HEK293T (cell line): ENCODE data around the gene PYGO2.
"Not testable (repeated sequence)": the region's sequence is repeated elsewhere in the genome, so short reads cannot be mapped to it uniquely, and the experiment has no call there.

ENCODE experiments used
- CTCF ChIA-PET: fragments of 350-600 bp; formaldehyde crosslinking; extraction: SDS; loops from one replicate; lab custom pipeline; 2021; ENCODE audit warnings: antibody characterized with exemption, inconsistent platforms; lab: Yijun Ruan, JAX
- POLR2A ChIA-PET: fragments of 350-600 bp; formaldehyde crosslinking; extraction: SDS; loops from one replicate; lab custom pipeline; 2020; ENCODE audit warnings: antibody characterized with exemption, inconsistent platforms; lab: Yijun Ruan, JAX
- DNase-seq: peaks from one replicate; pipeline ENCODE4 v3.0.0; 2012; ENCODE audit warnings: mixed read lengths; ENCODE audit errors: extremely low spot score
- ARNT ChIP-seq: fragments of 450-650 bp; IDR thresholded peaks from 2 replicates; pipeline ENCODE4 v1.6.1; 2017; ENCODE audit warnings: mild to moderate bottlenecking
- BHLHE40 ChIP-seq: fragments of 450-650 bp; IDR thresholded peaks from 2 replicates; pipeline ENCODE4 v1.6.1; 2016; ENCODE audit warnings: mild to moderate bottlenecking, moderate library complexity, borderline replicate concordance
- CTBP1 ChIP-seq: fragments of 450-650 bp; IDR thresholded peaks from 2 replicates; pipeline ENCODE4 v1.6.1; 2016; ENCODE audit warnings: borderline replicate concordance
- ELF4 ChIP-seq: fragments of 450-650 bp; IDR thresholded peaks from 2 replicates; pipeline ENCODE4 v1.6.1; 2017; ENCODE audit warnings: antibody characterized with exemption
- FOXA1 ChIP-seq: fragments of 450-650 bp; IDR thresholded peaks from 2 replicates; pipeline ENCODE4 v1.6.1; 2016; ENCODE audit warnings: mild to moderate bottlenecking
- FOXK2 ChIP-seq: fragments of 450-650 bp; IDR thresholded peaks from 2 replicates; pipeline ENCODE4 v1.6.1; 2016; ENCODE audit warnings: mild to moderate bottlenecking
- FOXM1 ChIP-seq: fragments of 450-650 bp; IDR thresholded peaks from 2 replicates; pipeline ENCODE4 v1.6.1; 2017; ENCODE audit warnings: mild to moderate bottlenecking, borderline replicate concordance
- HDGF ChIP-seq: fragments of 450-650 bp; IDR thresholded peaks from 2 replicates; pipeline ENCODE4 v1.6.1; 2017; ENCODE audit warnings: antibody characterized with exemption, borderline replicate concordance
- L3MBTL2 ChIP-seq: fragments of 450-650 bp; conservative IDR thresholded peaks from 2 replicates; pipeline ENCODE4 v1.6.1; 2016; ENCODE audit warnings: mild to moderate bottlenecking
- LEF1 ChIP-seq: fragments of 450-650 bp; IDR thresholded peaks from 2 replicates; pipeline ENCODE4 v1.6.1; 2017; ENCODE audit warnings: mild to moderate bottlenecking, borderline replicate concordance
- NFRKB ChIP-seq: fragments of 450-650 bp; IDR thresholded peaks from 2 replicates; pipeline ENCODE4 v1.6.1; 2016; ENCODE audit warnings: mild to moderate bottlenecking, moderate library complexity
- PKNOX1 ChIP-seq: fragments of 450-650 bp; IDR thresholded peaks from 2 replicates; pipeline ENCODE4 v1.6.1; 2016
- SP1 ChIP-seq: fragments of 450-650 bp; IDR thresholded peaks from 2 replicates; pipeline ENCODE4 v1.6.1; 2017
- SUZ12 ChIP-seq: fragments of 450-650 bp; IDR thresholded peaks from 2 replicates; pipeline ENCODE4 v1.6.1; 2016; ENCODE audit warnings: mild to moderate bottlenecking
- TARDBP ChIP-seq: fragments of 450-650 bp; IDR thresholded peaks from 2 replicates; pipeline ENCODE4 v1.6.1; 2016
- ZNF384 ChIP-seq: fragments of 450-650 bp; IDR thresholded peaks from 2 replicates; pipeline ENCODE4 v1.6.1; 2016

PYGO2 gene

GRCh38 chr1:154913273-154913672 lies 48.3 kb downstream of the PYGO2 start:
- CTCF ChIA-PET, result no interaction called here
- TF ChIP-seq L3MBTL2 (no peak), TARDBP (no peak), FOXK2 (no peak), PKNOX1 (no peak), HDGF (no peak), ARNT (no peak), SP1 (no peak)
- no peak for DNase-seq
- POLR2A ChIA-PET, result interaction anchor here (0.8 kb wide), 1 partner anchor 22 kb away, joined by 3 read pairs; no protein-coding TSS in a partner anchor

- CTCF ChIA-PET, result interaction anchor here (0.6 kb wide), 1 partner anchor 324 kb away, joined by 3 read pairs; no protein-coding TSS in a partner anchor
- TF ChIP-seq ZNF384, result no peak
- TF ChIP-seq FOXA1, result no peak
- TF ChIP-seq SUZ12, result no peak
- no peak for TF ChIP-seq ELF4
- no peak for TF ChIP-seq FOXM1
- TF ChIP-seq HDGF, result no peak
- TF ChIP-seq L3MBTL2, result no peak
- no peak for TF ChIP-seq FOXK2
- no peak for TF ChIP-seq CTBP1
- TF ChIP-seq ARNT, result no peak
- TF ChIP-seq BHLHE40, result no peak
- POLR2A ChIA-PET, result interaction anchor here (0.8 to 1.3 kb wide), 2 partner anchors 9 to 23 kb away, joined by 3 to 4 read pairs; no protein-coding TSS in a partner anchor
- DNase-seq, result no peak
Measured at GRCh38 chr1:154912755-154913154, 48.8 kb downstream of the PYGO2 start.

- DNase-seq, result no peak
- ChIA-PET CTCF (interaction anchor here (0.6 kb wide), 1 partner anchor 323 kb away, joined by 3 read pairs; no protein-coding TSS in a partner anchor), POLR2A (interaction anchor here (0.8 to 1.3 kb wide), 2 partner anchors 10 to 23 kb away, joined by 3 to 4 read pairs; no protein-coding TSS in a partner anchor)
Measured at GRCh38 chr1:154911691-154912550, 49.7 kb downstream of the PYGO2 start.

GRCh38 chr1:154910851-154911250 lies 50.7 kb downstream of the PYGO2 start:
- TF ChIP-seq FOXK2, result no peak
- no peak for TF ChIP-seq SP1
- ChIA-PET CTCF (no interaction called here), POLR2A (no interaction called here)
- DNase-seq, result no peak

More at GRCh38 chr1:154911691-154912550, 49.7 kb downstream of the PYGO2 start:
- TF ChIP-seq CTBP1 (no peak), TARDBP (no peak), LEF1 (no peak), ELF4 (no peak), HDGF (no peak), L3MBTL2 (no peak), SUZ12 (no peak), ZNF384 (no peak), PKNOX1 (no peak), SP1 (no peak), BHLHE40 (no peak), FOXK2 (no peak), FOXM1 (no peak), FOXA1 (no peak), NFRKB (no peak), ARNT (no peak)

- POLR2A ChIA-PET, result no interaction called here
- CTCF ChIA-PET, result interaction anchor here (0.6 kb wide), 1 partner anchor 47 kb away, joined by 4 read pairs; the partner anchor contains the start of gene PBXIP1
- TF ChIP-seq FOXK2 (no peak), HDGF (no peak), TARDBP (no peak), LEF1 (no peak), SUZ12 (no peak), PKNOX1 (no peak), CTBP1 (no peak), L3MBTL2 (no peak), ELF4 (no peak), FOXA1 (no peak), ARNT (no peak), SP1 (no peak), FOXM1 (no peak), NFRKB (no peak), BHLHE40 (no peak), ZNF384 (no peak)
- DNase-seq, result no peak
Measured at GRCh38 chr1:154908937-154909336, 52.6 kb downstream of the PYGO2 start.

- CTCF ChIA-PET, POLR2A ChIA-PET, DNase-seq: not testable (repeated sequence)
Measured at GRCh38 chr1:154908129-154908528, 53.5 kb downstream of the PYGO2 start.
